ENCODE measurements around the gene ANKS6.

The ANKS6 gene

GRCh38 chr9:98738741-98739140, 57.6 kb downstream of the ANKS6 start:
- DNase-seq (ENCODE audit: low read depth in 2 of 2), result no peak

GRCh38 chr9:98736226-98736625, 60.1 kb downstream of the ANKS6 start:
- DNase-seq (ENCODE audit: low read depth in 2 of 2), result no peak

GRCh38 chr9:98732801-98733200, 63.6 kb downstream of the ANKS6 start:
- no peak for DNase-seq (ENCODE audit: low read depth in 2 of 2)

GRCh38 chr9:98732091-98732490, 64.3 kb downstream of the ANKS6 start:
- DNase-seq (ENCODE audit: low read depth in 2 of 2), result no peak

- no peak for DNase-seq (ENCODE audit: low read depth in 2 of 2)
These were observed 65.5 kb downstream of the ANKS6 start for GRCh38 chr9:98730871-98731270.

- no peak for DNase-seq (ENCODE audit: low read depth in 2 of 2)
These were observed 67.9 kb downstream of the ANKS6 start for GRCh38 chr9:98728500-98728899.

- no peak for DNase-seq (ENCODE audit: low read depth in 2 of 2)
These were observed 68.9 kb downstream of the ANKS6 start for GRCh38 chr9:98727428-98727827.

- DNase-seq (ENCODE audit: low read depth in 2 of 2), result no peak
These were observed 69.6 kb downstream of the ANKS6 start for GRCh38 chr9:98726735-98727134.

- DNase-seq (ENCODE audit: low read depth in 2 of 2), result no peak
These were observed 71.4 kb downstream of the ANKS6 start for GRCh38 chr9:98724810-98725530.

GRCh38 chr9:98721643-98722042, 74.7 kb downstream of the ANKS6 start:
- no peak for DNase-seq (ENCODE audit: low read depth in 2 of 2)

- DNase-seq (ENCODE audit: low read depth in 2 of 2), result no peak
These were observed 76.0 kb downstream of the ANKS6 start for GRCh38 chr9:98720402-98720801.

- no peak for DNase-seq (ENCODE audit: low read depth in 2 of 2)
These were observed 77.3 kb downstream of the ANKS6 start for GRCh38 chr9:98719055-98719454.

- DNase-seq (ENCODE audit: low read depth in 2 of 2), result no peak
These were observed 81.5 kb downstream of the ANKS6 start for GRCh38 chr9:98714833-98715232.

- DNase-seq (ENCODE audit: low read depth in 2 of 2), result no peak
These were observed 83.4 kb downstream of the ANKS6 start for GRCh38 chr9:98712987-98713386.

- DNase-seq (ENCODE audit: low read depth in 2 of 2), result no peak
These were observed 86.1 kb downstream of the ANKS6 start for GRCh38 chr9:98709968-98710965.

- no peak for DNase-seq (ENCODE audit: low read depth in 2 of 2)
These were observed 87.1 kb downstream of the ANKS6 start, which contains the start of gene GABBR2 for GRCh38 chr9:98708933-98709911. Gene GABBR2 (minus strand): TSS chr9:98708935. CDS start chr9:98708737, 198 bp downstream.

- no peak for DNase-seq (ENCODE audit: low read depth in 2 of 2)
These were observed 88.0 kb downstream of the ANKS6 start for GRCh38 chr9:98708103-98708932.

- DNase-seq (ENCODE audit: low read depth in 2 of 2), result no peak
These were observed 88.9 kb downstream of the ANKS6 start for GRCh38 chr9:98707166-98708102.

- DNase-seq (ENCODE audit: low read depth in 2 of 2), result no peak
These were observed 89.6 kb downstream of the ANKS6 start for GRCh38 chr9:98706651-98707165.

Data from stimulated activated CD4-positive, alpha-beta T cell treated with anti-CD3 and anti-CD28 coated beads, Interleukin-1b, Interleukin-23, amount 100 ng/mL, for 4 hours (primary cell).